Fibroblast of the aortic adventitia (primary cell): ENCODE measurements around the gene ABHD14A. TPM values are rescaled to one million over a fixed set of nuclear protein-coding genes. Genes with fewer than 3 reads are reported as not detected.
A peak's percentile ranks its signal among the peaks of the same experiment; 100 is the strongest.
"Not testable (repeated sequence)": the region's sequence is repeated elsewhere in the genome, so short reads cannot be mapped to it uniquely, and the experiment has no call there.

Experiments used
- DNase-seq: peaks from one replicate; pipeline ENCODE4 v3.0.0-alpha.2; 2010; ENCODE audit warnings: low read depth
- H3K4me3 ChIP-seq: 2 replicates; pipeline ENCODE4 v1.5.1; 2011; ENCODE audit warnings: low read depth, mild to moderate bottlenecking, control low read depth, low read length, moderate library complexity
- CTCF ChIP-seq: IDR thresholded peaks from 2 replicates; pipeline ENCODE4 v1.5.1; 2011; ENCODE audit warnings: mild to moderate bottlenecking, low read length, control low read depth, inconsistent platforms; ENCODE audit not compliant: insufficient read depth
- total RNA-seq: library from RNA; depleted of rRNA; stranded (reverse); fragments of >200 nt; gene quantifications from 2 replicates; pipeline ENCODE4 v1.2.3, GENCODE V29; 2012; ENCODE audit warnings: low replicate concordance

Gene ABHD14A
- total RNA-seq, result 7.4 and 13.8 TPM in 2 replicates

GRCh38 chr3:51974963-51975851 lies at the start of gene ABHD14A:
TSS of gene ABHD14A (plus strand) at chr3:51975064. CDS start at chr3:51975136, 72 bp downstream.
- H3K4me3 ChIP-seq, result peak within 1 kb of the TSS; percentile 93
- no peak for TF ChIP-seq CTCF
- DNase-seq, result peak; percentile 67

GRCh38 chr3:51927061-51927977 lies 47.5 kb upstream of the ABHD14A start:
- DNase-seq, result no peak
- H3K4me3 ChIP-seq, result no peak overlapping the region
- TF ChIP-seq CTCF, result no peak

GRCh38 chr3:51928438-51928837 lies 46.4 kb upstream of the ABHD14A start:
- H3K4me3 ChIP-seq, result no peak overlapping the region
- TF ChIP-seq CTCF, result no peak
- DNase-seq, result no peak

- DNase-seq, H3K4me3 ChIP-seq: not testable (repeated sequence)
Observed at GRCh38 chr3:51928981-51929380, 45.9 kb upstream of the ABHD14A start.

GRCh38 chr3:51929420-51930003 lies 45.4 kb upstream of the ABHD14A start:
- no peak for TF ChIP-seq CTCF
- no peak for DNase-seq
- H3K4me3 ChIP-seq, result no peak overlapping the region

- DNase-seq, result no peak
- no peak overlapping the region for H3K4me3 ChIP-seq
- no peak for TF ChIP-seq CTCF
Observed at GRCh38 chr3:51930439-51930838, 44.4 kb upstream of the ABHD14A start.
